ENCODE measurements around the gene LYRM4.

The LYRM4 gene

GRCh38 chr6:5091210-5092069, 169.3 kb downstream of the LYRM4 start:
- no peak for DNase-seq

GRCh38 chr6:5090603-5091002, 170.1 kb downstream of the LYRM4 start:
- no peak for DNase-seq

- DNase-seq: no peak
These were observed 171.0 kb downstream of the LYRM4 start for GRCh38 chr6:5089481-5090438.

GRCh38 chr6:5088780-5089179, 172.0 kb downstream of the LYRM4 start:
- no peak for DNase-seq

GRCh38 chr6:5087389-5087788, 173.4 kb downstream of the LYRM4 start:
- no peak for DNase-seq

- DNase-seq: no peak
These were observed 174.4 kb downstream of the LYRM4 start for GRCh38 chr6:5086294-5086890.

GRCh38 chr6:5085648-5086293, 175.0 kb downstream of the LYRM4 start:
- DNase-seq: no peak

- DNase-seq: no peak
These were observed 175.7 kb downstream of the LYRM4 start, which contains the start of gene PPP1R3G for GRCh38 chr6:5084781-5085647. Gene PPP1R3G, plus strand, starts transcription at chr6:5085341. Its CDS starts 145 bp downstream, at chr6:5085486.

- DNase-seq: no peak
These were observed 176.4 kb downstream of the LYRM4 start for GRCh38 chr6:5084360-5084780.

- DNase-seq: no peak
These were observed 176.9 kb downstream of the LYRM4 start for GRCh38 chr6:5083813-5084359.

GRCh38 chr6:5083307-5083583, 177.5 kb downstream of the LYRM4 start:
- DNase-seq: no peak

- DNase-seq: no peak
These were observed 178.1 kb downstream of the LYRM4 start for GRCh38 chr6:5082487-5083306.

- no peak for DNase-seq
These were observed 178.8 kb downstream of the LYRM4 start for GRCh38 chr6:5081955-5082354.

GRCh38 chr6:5081182-5081581, 179.6 kb downstream of the LYRM4 start:
- no peak for DNase-seq

- DNase-seq: no peak
These were observed 180.2 kb downstream of the LYRM4 start for GRCh38 chr6:5080574-5080973.

- DNase-seq: no peak
These were observed 181.1 kb downstream of the LYRM4 start for GRCh38 chr6:5079692-5080091.

- DNase-seq: no peak
These were observed 182.6 kb downstream of the LYRM4 start for GRCh38 chr6:5078121-5078669.

- no peak for DNase-seq
These were observed 183.8 kb downstream of the LYRM4 start for GRCh38 chr6:5076931-5077330.

- DNase-seq: no peak
These were observed 186.8 kb downstream of the LYRM4 start for GRCh38 chr6:5073992-5074391.

GRCh38 chr6:5072440-5072839, 188.3 kb downstream of the LYRM4 start:
- DNase-seq: no peak

Data from stimulated activated CD4-positive, alpha-beta T cell treated with anti-CD3 and anti-CD28 coated beads, Interleukin-4, amount 100 ng/mL, for 1 hour (primary cell).